ENCODE results near the gene RPLP2.

GRCh38 chr11:846496-847098 is 36.8 kb downstream of the RPLP2 start:
- TF ChIP-seq POLR2A (IDR thresholded peaks at IDR 0.05; ENCODE audit: low read length): no peak
- no peak for TF ChIP-seq GATA1 (IDR thresholded peaks at IDR 0.05; ENCODE audit: low read depth, low read length)
